ENCODE measurements around the gene OBP2A. TPM values are rescaled to one million over a fixed set of nuclear protein-coding genes. Genes with fewer than 3 reads are reported as not detected.

Gene OBP2A
- total RNA-seq, 4 donors from 2014 or later = not detected

DNA sequence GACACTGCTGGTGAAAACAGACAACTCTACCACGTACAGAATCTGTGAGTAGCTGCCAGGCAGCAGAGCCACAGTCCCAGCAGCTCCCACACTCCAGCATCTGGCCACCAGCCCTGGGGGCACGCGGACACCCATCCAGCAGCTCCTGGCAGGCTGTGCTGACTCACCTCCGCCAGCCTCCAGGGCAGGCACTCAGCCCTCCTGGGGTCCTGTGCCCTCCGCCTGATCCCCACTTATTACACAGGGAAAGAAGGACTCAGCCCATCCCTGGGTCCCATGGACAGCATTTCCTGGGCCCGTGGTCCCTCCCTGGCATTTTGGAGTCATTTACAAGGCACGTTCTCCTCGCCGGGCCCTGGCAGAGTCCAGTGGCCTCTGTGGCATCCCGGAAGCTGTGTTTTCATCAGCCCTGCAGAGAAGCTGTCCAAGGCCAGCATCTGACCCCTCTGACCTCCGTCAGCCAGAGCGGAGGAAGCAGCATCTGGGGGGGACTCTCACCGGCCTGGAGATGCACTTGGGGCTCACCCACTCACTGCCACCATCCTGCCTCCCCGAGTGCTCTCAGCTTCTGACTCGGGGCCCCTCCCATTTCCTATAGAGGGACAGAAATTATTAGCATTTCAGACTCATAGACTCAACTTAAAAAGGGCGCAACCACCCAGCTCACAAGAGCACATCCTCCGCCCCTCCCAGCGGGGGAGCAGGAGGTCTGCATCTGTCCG lies 37.2 kb downstream of the OBP2A start:
- DNase-seq (ENCODE audit: low spot score) (no peak), ATAC-seq (ENCODE audit: low FRiP score) (no peak)
- TF ChIP-seq, protein P1, sequence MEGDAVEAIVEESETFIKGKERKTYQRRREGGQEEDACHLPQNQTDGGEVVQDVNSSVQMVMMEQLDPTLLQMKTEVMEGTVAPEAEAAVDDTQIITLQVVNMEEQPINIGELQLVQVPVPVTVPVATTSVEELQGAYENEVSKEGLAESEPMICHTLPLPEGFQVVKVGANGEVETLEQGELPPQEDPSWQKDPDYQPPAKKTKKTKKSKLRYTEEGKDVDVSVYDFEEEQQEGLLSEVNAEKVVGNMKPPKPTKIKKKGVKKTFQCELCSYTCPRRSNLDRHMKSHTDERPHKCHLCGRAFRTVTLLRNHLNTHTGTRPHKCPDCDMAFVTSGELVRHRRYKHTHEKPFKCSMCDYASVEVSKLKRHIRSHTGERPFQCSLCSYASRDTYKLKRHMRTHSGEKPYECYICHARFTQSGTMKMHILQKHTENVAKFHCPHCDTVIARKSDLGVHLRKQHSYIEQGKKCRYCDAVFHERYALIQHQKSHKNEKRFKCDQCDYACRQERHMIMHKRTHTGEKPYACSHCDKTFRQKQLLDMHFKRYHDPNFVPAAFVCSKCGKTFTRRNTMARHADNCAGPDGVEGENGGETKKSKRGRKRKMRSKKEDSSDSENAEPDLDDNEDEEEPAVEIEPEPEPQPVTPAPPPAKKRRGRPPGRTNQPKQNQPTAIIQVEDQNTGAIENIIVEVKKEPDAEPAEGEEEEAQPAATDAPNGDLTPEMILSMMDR (IDR thresholded peaks at IDR 0.05) = no peak

DNA sequence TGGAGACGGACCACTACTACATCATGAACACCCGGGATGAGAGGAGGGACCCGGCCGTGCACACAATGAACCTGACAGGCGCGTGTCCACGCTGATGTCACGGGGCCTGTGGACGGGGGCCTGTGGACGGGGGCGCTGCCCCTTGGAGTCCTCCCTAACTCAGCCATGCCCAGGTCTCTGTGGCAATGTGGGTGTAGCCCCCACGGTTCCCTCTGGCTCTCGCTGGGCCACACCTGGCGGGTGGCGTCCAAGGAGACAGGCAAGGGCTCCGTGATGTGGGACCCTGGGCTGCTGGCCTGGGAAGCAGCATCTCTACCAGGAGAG lies 37.7 kb downstream of the OBP2A start:
- DNase-seq (ENCODE audit: low spot score) (no peak), ATAC-seq (ENCODE audit: low FRiP score) (no peak)
- TF ChIP-seq, protein P1 (IDR thresholded peaks at IDR 0.05) = no peak

- no peak for ATAC-seq (ENCODE audit: low FRiP score)
- TF ChIP-seq, protein P1 (IDR thresholded peaks at IDR 0.05) = no peak
- DNase-seq (ENCODE audit: low spot score) = no peak
Measured at GRCh38 chr9:135584371-135584770, 38.4 kb downstream of the OBP2A start.

DNA sequence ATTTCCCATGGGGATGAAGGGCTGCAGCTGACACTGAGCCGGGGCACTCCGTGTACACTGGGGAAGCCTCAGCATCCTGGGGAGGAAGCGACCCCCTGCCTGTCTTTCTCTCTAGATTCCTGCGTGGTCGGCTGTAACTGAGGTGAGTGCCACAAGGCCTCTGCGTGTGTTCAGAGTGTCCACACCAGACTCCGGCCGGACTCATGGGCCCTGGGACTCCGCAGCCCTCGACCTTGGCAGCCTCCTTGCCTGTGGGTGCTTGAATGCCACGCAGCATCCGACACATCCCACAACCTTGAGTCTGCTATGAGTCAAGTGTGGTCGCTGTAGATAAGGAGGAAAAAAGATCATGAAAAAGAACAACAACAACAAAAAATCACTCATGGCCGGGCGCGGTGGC lies 39.0 kb downstream of the OBP2A start:
- ATAC-seq (ENCODE audit: low FRiP score) (no peak), DNase-seq (ENCODE audit: low spot score) (no peak)
- TF ChIP-seq, protein P1 (IDR thresholded peaks at IDR 0.05) = no peak

- DNase-seq (ENCODE audit: low spot score) = no peak
- TF ChIP-seq, protein P1 (IDR thresholded peaks at IDR 0.05) = no peak
Measured at GRCh38 chr9:135586601-135587109, 40.7 kb downstream of the OBP2A start.

GRCh38 chr9:135587658-135588057 lies 41.7 kb downstream of the OBP2A start:
- DNase-seq (ENCODE audit: low spot score) (no peak), ATAC-seq (ENCODE audit: low FRiP score) (no peak)
- TF ChIP-seq, protein P1 (IDR thresholded peaks at IDR 0.05) = no peak

More at GRCh38 chr9:135586601-135587109, 40.7 kb downstream of the OBP2A start:
- no peak for ATAC-seq (ENCODE audit: low FRiP score)

DNA sequence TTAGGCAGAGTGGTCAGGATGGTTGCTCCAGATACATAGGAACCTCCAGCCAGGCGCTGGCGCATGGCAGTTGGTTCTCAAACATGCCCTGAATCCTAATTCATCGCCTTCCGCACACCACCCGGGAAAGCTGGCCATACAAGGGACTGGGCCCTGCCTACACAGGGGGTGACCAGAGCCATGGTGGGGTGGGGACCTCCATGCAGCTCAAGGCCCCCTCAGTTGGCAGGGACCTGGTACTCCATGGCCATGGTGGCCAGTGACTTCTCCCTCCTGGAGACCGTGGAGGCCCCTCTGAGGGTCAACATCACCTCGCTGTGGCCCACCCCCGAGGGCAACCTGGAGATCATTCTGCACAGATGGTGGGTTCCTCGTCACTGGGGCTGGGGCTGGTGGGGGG lies 42.4 kb downstream of the OBP2A start:
- TF ChIP-seq, protein P1 (IDR thresholded peaks at IDR 0.05) = no peak
- DNase-seq (ENCODE audit: low spot score) = no peak
- no peak for ATAC-seq (ENCODE audit: low FRiP score)
